Neural progenitor cell (in vitro differentiated cells): Measurements from ENCODE around the gene UHRF1. TPM values are rescaled to one million over a fixed set of nuclear protein-coding genes. Genes with fewer than 3 reads are reported as not detected.
"Not testable (repeated sequence)": the region's sequence is repeated elsewhere in the genome, so short reads cannot be mapped to it uniquely, and the experiment has no call there.

Source experiments
- DNase-seq: peaks from one replicate; pipeline ENCODE4 v3.0.0-alpha.2; 2016; ENCODE audit warnings: low spot score
- H2AFZ ChIP-seq: fragments of 200-600 bp; sonication (generic); replicated peaks from 2 replicates; pipeline ENCODE4 v1.6.1; 2016; ENCODE audit warnings: antibody characterized with exemption
- H3F3A ChIP-seq: fragments of 200-600 bp; sonication (generic); 2 replicates; pipeline ENCODE4 v1.6.1; 2016; ENCODE audit warnings: antibody characterized with exemption, low read depth
- H3K27ac ChIP-seq: fragments of 200-600 bp; sonication (generic); 2 replicates; pipeline ENCODE4 v1.5.1; 2016; ENCODE audit warnings: mild to moderate bottlenecking
- H3K27me3 ChIP-seq: fragments of 200-600 bp; sonication (generic); 2 replicates; pipeline ENCODE4 v1.6.1; 2016; ENCODE audit warnings: mild to moderate bottlenecking, moderate library complexity
- H3K36me3 ChIP-seq: fragments of 200-600 bp; sonication (generic); 2 replicates; pipeline ENCODE4 v1.5.1; 2016
- H3K4me1 ChIP-seq: fragments of 200-600 bp; sonication (generic); 2 replicates; pipeline ENCODE4 v1.6.1; 2016; ENCODE audit warnings: mixed run types
- H3K4me2 ChIP-seq: fragments of 200-600 bp; sonication (generic); 2 replicates; pipeline ENCODE4 v1.6.1; 2016
- H3K4me3 ChIP-seq: fragments of 200-600 bp; sonication (generic); 2 replicates; pipeline ENCODE4 v1.5.1; 2016
- H3K79me2 ChIP-seq: fragments of 200-600 bp; sonication (generic); 2 replicates; pipeline ENCODE4 v1.6.1; 2016; ENCODE audit warnings: low read depth
- H3K9ac ChIP-seq: fragments of 200-600 bp; sonication (generic); 2 replicates; pipeline ENCODE4 v1.6.1; 2016
- H3K9me3 ChIP-seq: fragments of 200-600 bp; sonication (generic); 2 replicates; pipeline ENCODE4 v1.5.1; 2016; ENCODE audit warnings: low read depth
- H4K20me1 ChIP-seq: fragments of 200-600 bp; sonication (generic); 2 replicates; pipeline ENCODE4 v1.6.1; 2016; ENCODE audit warnings: low read depth
- H3K27ac Mint-ChIP-seq: 3 replicates; pipeline ENCODE4 v1.8.0; 2021; ENCODE audit warnings: mixed read lengths
- H3K27me3 Mint-ChIP-seq: 2 replicates; pipeline ENCODE4 v1.8.0; 2022; ENCODE audit warnings: low read depth, mild to moderate bottlenecking, inconsistent platforms, moderate library complexity, mixed read lengths; ENCODE audit not compliant: insufficient read depth
- H3K36me3 Mint-ChIP-seq: 3 replicates; pipeline ENCODE4 v1.8.0; 2021; ENCODE audit warnings: mixed read lengths
- H3K4me1 Mint-ChIP-seq: 3 replicates; pipeline ENCODE4 v1.8.0; 2021; ENCODE audit warnings: mixed read lengths
- H3K4me3 Mint-ChIP-seq: 3 replicates; pipeline ENCODE4 v1.8.0; 2021; ENCODE audit warnings: mild to moderate bottlenecking, moderate library complexity, mixed read lengths
- H3K9me3 Mint-ChIP-seq: 3 replicates; pipeline ENCODE4 v1.8.0; 2020; ENCODE audit warnings: mixed read lengths
- CTCF ChIP-seq: fragments of 200-600 bp; sonication (generic); IDR thresholded peaks from 2 replicates; pipeline ENCODE4 v1.5.1; 2017; ENCODE audit warnings: antibody characterized with exemption, mild to moderate bottlenecking
- EZH2 ChIP-seq: fragments of 200-600 bp; sonication (generic); IDR thresholded peaks from 2 replicates; pipeline ENCODE4 v1.6.1; 2017; ENCODE audit warnings: antibody characterized with exemption, mild to moderate bottlenecking, moderate library complexity
- EZH2phosphoT487 ChIP-seq: fragments of 200-600 bp; sonication (generic); IDR thresholded peaks from 2 replicates; pipeline ENCODE4 v1.6.1; 2017; ENCODE audit warnings: antibody characterized with exemption
- total RNA-seq: library from RNA; depleted of rRNA; stranded (reverse); fragments of >200 nt; gene quantifications from 2 replicates; pipeline ENCODE4 v1.2.3, GENCODE V29; 2015; ENCODE audit warnings: low replicate concordance

UHRF1 gene
- total RNA-seq, 1 donor from 2014 or later: 34.1 TPM

GRCh38 chr19:4877753-4878490 is 31.4 kb upstream of the UHRF1 start:
- Histone ChIP-seq H4K20me1 (no peaks in the 10 kb centered on the region), H3K27ac (peak overlapping the region; percentile 70), H3K9ac (no peak overlapping the region), H3K9me3 (no peaks in the 10 kb centered on the region), H3K4me1 (peaks cover 17% of the 10 kb centered on the region), H3K27me3 (no peaks in the 10 kb centered on the region), H3K79me2 (no peaks in the 10 kb centered on the region), H2AFZ (peak overlapping the region; percentile 97), H3K4me3 (no peak overlapping the region), H3K4me2 (peak overlapping the region; percentile 53), H3F3A (peaks cover 8% of the 10 kb centered on the region), H3K36me3 (no peaks in the 10 kb centered on the region)
- H3K27me3 Mint-ChIP-seq: peaks cover 8% of the 10 kb centered on the region
- no peaks in the 10 kb centered on the region for H3K36me3 Mint-ChIP-seq
- TF ChIP-seq EZH2 (no peak), CTCF (no peak), EZH2phosphoT487 (no peak)
- no peaks in the 10 kb centered on the region for H3K9me3 Mint-ChIP-seq
- peak; percentile 66 for DNase-seq
- no peak overlapping the region for H3K27ac Mint-ChIP-seq
- peaks cover 6% of the 10 kb centered on the region for H3K4me1 Mint-ChIP-seq
- no peak overlapping the region for H3K4me3 Mint-ChIP-seq

- Histone ChIP-seq H3K4me1 (peaks cover 17% of the 10 kb centered on the region), H3K27me3 (no peaks in the 10 kb centered on the region), H3K4me2 (peak overlapping the region; percentile 53), H3F3A (peaks cover 8% of the 10 kb centered on the region), H2AFZ (peak overlapping the region; percentile 97), H3K9me3 (no peaks in the 10 kb centered on the region), H3K27ac (no peak overlapping the region), H3K4me3 (no peak overlapping the region), H3K36me3 (no peaks in the 10 kb centered on the region), H3K9ac (no peak overlapping the region), H4K20me1 (no peaks in the 10 kb centered on the region), H3K79me2 (no peaks in the 10 kb centered on the region)
- peak overlapping the region; percentile 74 for H3K27ac Mint-ChIP-seq
- DNase-seq: peak; percentile 34
- H3K27me3 Mint-ChIP-seq: peaks cover 8% of the 10 kb centered on the region
- no peaks in the 10 kb centered on the region for H3K36me3 Mint-ChIP-seq
- H3K9me3 Mint-ChIP-seq: no peaks in the 10 kb centered on the region
- peaks cover 8% of the 10 kb centered on the region for H3K4me1 Mint-ChIP-seq
- TF ChIP-seq EZH2phosphoT487: no peak
- TF ChIP-seq EZH2: no peak
- TF ChIP-seq CTCF: no peak
- H3K4me3 Mint-ChIP-seq: no peak overlapping the region
Observed at GRCh38 chr19:4878491-4878968, 30.8 kb upstream of the UHRF1 start.

- H3F3A ChIP-seq: peaks cover 8% of the 10 kb centered on the region
- H3K9me3 Mint-ChIP-seq: no peaks in the 10 kb centered on the region
- H3K4me1 ChIP-seq: peaks cover 17% of the 10 kb centered on the region
- H3K27ac ChIP-seq: no peak overlapping the region
- H3K4me3 ChIP-seq: no peak overlapping the region
- no peaks in the 10 kb centered on the region for H3K9me3 ChIP-seq
- H3K27me3 Mint-ChIP-seq: peaks cover 7% of the 10 kb centered on the region
- H3K36me3 Mint-ChIP-seq: no peaks in the 10 kb centered on the region
- no peaks in the 10 kb centered on the region for H3K36me3 ChIP-seq
- no peak overlapping the region for H3K4me2 ChIP-seq
- H3K9ac ChIP-seq: no peak overlapping the region
- peaks cover 9% of the 10 kb centered on the region for H3K4me1 Mint-ChIP-seq
- no peaks in the 10 kb centered on the region for H4K20me1 ChIP-seq
- no peak overlapping the region for H3K4me3 Mint-ChIP-seq
- no peaks in the 10 kb centered on the region for H3K79me2 ChIP-seq
- H3K27me3 ChIP-seq: no peaks in the 10 kb centered on the region
- H3K27ac Mint-ChIP-seq: peak overlapping the region; percentile 74
- no peak for DNase-seq
- TF ChIP-seq CTCF (no peak), EZH2 (no peak), EZH2phosphoT487 (no peak)
- H2AFZ ChIP-seq: peak overlapping the region; percentile 97
Observed at GRCh38 chr19:4879041-4879440, 30.3 kb upstream of the UHRF1 start.

- not testable (repeated sequence) for H3K27ac Mint-ChIP-seq, H3K79me2 ChIP-seq, H3K27me3 Mint-ChIP-seq, H3K4me1 Mint-ChIP-seq, H3K9me3 Mint-ChIP-seq, H3K27me3 ChIP-seq, H3K4me1 ChIP-seq, H4K20me1 ChIP-seq, H3K36me3 ChIP-seq, H3K27ac ChIP-seq, H3K4me3 Mint-ChIP-seq, H3K9me3 ChIP-seq, H3F3A ChIP-seq, H3K4me2 ChIP-seq, H3K4me3 ChIP-seq, H3K9ac ChIP-seq, H2AFZ ChIP-seq, DNase-seq, H3K36me3 Mint-ChIP-seq
Observed at GRCh38 chr19:4882874-4883273, 26.4 kb upstream of the UHRF1 start.

GRCh38 chr19:4884993-4885392 is 24.3 kb upstream of the UHRF1 start:
- H3K4me3 Mint-ChIP-seq, H3K36me3 ChIP-seq, H3K9me3 ChIP-seq, H3F3A ChIP-seq, H2AFZ ChIP-seq, H3K79me2 ChIP-seq, H3K27me3 ChIP-seq, H4K20me1 ChIP-seq, H3K4me2 ChIP-seq, H3K27me3 Mint-ChIP-seq, H3K9me3 Mint-ChIP-seq, H3K27ac ChIP-seq, H3K4me3 ChIP-seq, H3K36me3 Mint-ChIP-seq, H3K27ac Mint-ChIP-seq, DNase-seq, H3K9ac ChIP-seq, H3K4me1 Mint-ChIP-seq, H3K4me1 ChIP-seq: not testable (repeated sequence)

GRCh38 chr19:4887803-4888202 is 21.5 kb upstream of the UHRF1 start:
- H3K4me1 Mint-ChIP-seq, H2AFZ ChIP-seq, H3K27me3 Mint-ChIP-seq, H3K4me3 ChIP-seq, H3K9me3 ChIP-seq, H3K36me3 Mint-ChIP-seq, H3K4me1 ChIP-seq, DNase-seq, H3K36me3 ChIP-seq, H3K4me2 ChIP-seq, H3K9me3 Mint-ChIP-seq, H3K27ac ChIP-seq, H3K27ac Mint-ChIP-seq, H3F3A ChIP-seq, H3K27me3 ChIP-seq, H4K20me1 ChIP-seq, H3K9ac ChIP-seq, H3K4me3 Mint-ChIP-seq, H3K79me2 ChIP-seq: not testable (repeated sequence)
